SK-N-SH treated with all-trans-retinoic acid at 6 μM for 48 hours (cell line): Measurements from ENCODE around the gene SLC66A1.

Experiments used
- ARNTL ChIP-seq: fragments of 450-650 bp; formaldehyde crosslinking; IDR thresholded peaks from 2 replicates; pipeline ENCODE4 v1.5.0; 2020; ENCODE audit warnings: low read depth, mild to moderate bottlenecking, moderate library complexity, borderline replicate concordance
- OSR1 ChIP-seq: fragments of 250-450 bp; sonication (Bioruptor Pico); IDR thresholded peaks from 2 replicates; pipeline ENCODE4 v1.8.0; 2022; ENCODE audit warnings: moderate library complexity, mild to moderate bottlenecking, inconsistent platforms
- POU6F1 ChIP-seq: fragments of 250-450 bp; sonication (Bioruptor Pico); IDR thresholded peaks from 2 replicates; pipeline ENCODE4 v1.8.0; 2021; ENCODE audit warnings: low read depth, mild to moderate bottlenecking, moderate library complexity, borderline replicate concordance
- ZNF565 ChIP-seq: fragments of 450-650 bp; formaldehyde crosslinking; conservative IDR thresholded peaks from 2 replicates; pipeline ENCODE4 v1.5.0; 2020; ENCODE audit warnings: low read depth, mild to moderate bottlenecking, moderate library complexity
- TF ChIP-seq, protein P1 (sequence below): fragments of 250-450 bp; sonication (Bioruptor Pico); IDR thresholded peaks from 2 replicates; pipeline ENCODE4 v1.5.1; 2020; ENCODE audit warnings: low read depth, mild to moderate bottlenecking, moderate library complexity

- no peak for TF ChIP-seq ZNF565 (CRISPR knock-in tag)
- TF ChIP-seq POU6F1: no peak
- TF ChIP-seq, protein P1, sequence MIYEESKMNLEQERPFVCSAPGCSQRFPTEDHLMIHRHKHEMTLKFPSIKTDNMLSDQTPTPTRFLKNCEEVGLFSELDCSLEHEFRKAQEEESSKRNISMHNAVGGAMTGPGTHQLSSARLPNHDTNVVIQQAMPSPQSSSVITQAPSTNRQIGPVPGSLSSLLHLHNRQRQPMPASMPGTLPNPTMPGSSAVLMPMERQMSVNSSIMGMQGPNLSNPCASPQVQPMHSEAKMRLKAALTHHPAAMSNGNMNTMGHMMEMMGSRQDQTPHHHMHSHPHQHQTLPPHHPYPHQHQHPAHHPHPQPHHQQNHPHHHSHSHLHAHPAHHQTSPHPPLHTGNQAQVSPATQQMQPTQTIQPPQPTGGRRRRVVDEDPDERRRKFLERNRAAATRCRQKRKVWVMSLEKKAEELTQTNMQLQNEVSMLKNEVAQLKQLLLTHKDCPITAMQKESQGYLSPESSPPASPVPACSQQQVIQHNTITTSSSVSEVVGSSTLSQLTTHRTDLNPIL (CRISPR knock-in tag): no peak
- TF ChIP-seq ARNTL (CRISPR knock-in tag): no peak
- no peak for TF ChIP-seq OSR1 (CRISPR knock-in tag)
Measured at GRCh38 chr1:19372136-19372514, 60.0 kb downstream of the SLC66A1 start.
